Erythroblast (primary cell): ENCODE data around the gene ARHGAP44.

Experiments
- GATA1 ChIP-seq: IDR thresholded peaks from 2 replicates; pipeline ENCODE4 v1.6.1; 2011; ENCODE audit warnings: low read depth, mild to moderate bottlenecking, control low read depth, low read length, moderate library complexity
- POLR2A ChIP-seq: IDR thresholded peaks from 2 replicates; pipeline ENCODE4 v1.6.1; 2011; ENCODE audit warnings: mild to moderate bottlenecking, low read length

DNA sequence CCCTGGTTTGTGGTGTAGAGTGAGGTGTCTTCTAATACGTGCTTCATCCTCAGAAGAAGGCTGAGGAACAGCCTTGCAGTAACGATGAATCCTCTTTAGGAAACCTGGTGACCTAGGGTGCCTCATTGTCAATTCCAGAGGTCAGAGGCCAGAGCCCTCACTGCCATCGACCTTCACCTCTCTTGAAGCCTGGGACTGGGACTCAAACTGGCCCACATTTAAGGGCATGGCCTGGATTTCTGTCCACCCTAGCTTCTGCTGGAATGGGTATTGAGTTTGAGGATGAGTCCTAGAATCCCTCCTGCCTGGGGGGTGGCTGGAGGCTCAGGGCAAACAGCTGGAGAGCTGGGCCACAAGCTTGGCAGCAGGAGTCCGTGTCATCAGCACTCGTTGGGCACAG is 189.9 kb downstream of the ARHGAP44 start:
- TF ChIP-seq POLR2A, result no peak
- TF ChIP-seq GATA1, result no peak
